ENCODE measurements around the gene JADE3. TPM values are rescaled to one million over a fixed set of nuclear protein-coding genes. Genes with fewer than 3 reads are reported as not detected.

Gene JADE3
- total and polyA plus RNA-seq, 8 donors = 0.58 to 9.0 (median 5.8) TPM

GRCh38 chrX:46929439-46930261 is 17.4 kb downstream of the JADE3 start:
- TF ChIP-seq CTCF (IDR thresholded peaks at IDR 0.05) (no peak), EP300 (IDR thresholded peaks at IDR 0.05) (no peak), POLR2A (IDR thresholded peaks at IDR 0.05) (no peak)
- H3K9me3 ChIP-seq = no peaks in the 10 kb centered on the region
- peaks cover 0 to 4% (median 0%) of the 10 kb centered on the region in 3 donors for H3K27me3 ChIP-seq
- no peak overlapping the region for H3K4me3 ChIP-seq
- no peaks in the 10 kb centered on the region for H3K4me1 ChIP-seq
- no peak for DNase-seq
- WGBS, 5 donors = 57 to 84% (median 60%) methylated on average over 2 to 3 of the region's 3 CpGs
- no peak overlapping the region for H3K27ac ChIP-seq
- H3K36me3 ChIP-seq = no peaks in the 10 kb centered on the region
- intact Hi-C loops (cut with DNase I; ENCODE audit: low total_unique reads) = no loop called here

- intact Hi-C loops (cut with DNase I; ENCODE audit: low total_unique reads) = no loop called here
- TF ChIP-seq CTCF (IDR thresholded peaks at IDR 0.05) (no peak), EP300 (IDR thresholded peaks at IDR 0.05) (no peak), POLR2AphosphoS5 (IDR thresholded peaks at IDR 0.05) (no peak), POLR2A (IDR thresholded peaks at IDR 0.05) (no peak)
Measured at GRCh38 chrX:46935295-46935694, 23.1 kb downstream of the JADE3 start.

GRCh38 chrX:46938589-46938988 is 26.4 kb downstream of the JADE3 start:
- no peak overlapping the region for H3K27ac ChIP-seq
- WGBS, 5 donors = 72 to 92% (median 89%) methylated on average over 7 of the region's 7 CpGs
- no peak overlapping the region for H3K4me3 ChIP-seq
- intact Hi-C loops (cut with DNase I; ENCODE audit: low total_unique reads) = no loop called here
- DNase-seq = no peak
- H3K9me3 ChIP-seq = peaks cover 0 to 11% (median 4%) of the 10 kb centered on the region in 4 donors
- no peaks in the 10 kb centered on the region for H3K36me3 ChIP-seq
- H3K4me1 ChIP-seq = no peaks in the 10 kb centered on the region
- H3K27me3 ChIP-seq = no peaks in the 10 kb centered on the region
- no peak for TF ChIP-seq EP300 (IDR thresholded peaks at IDR 0.05)

More at GRCh38 chrX:46935295-46935694, 23.1 kb downstream of the JADE3 start:
- DNase-seq = no peak
- H3K27me3 ChIP-seq = no peaks in the 10 kb centered on the region
- 60 to 93% (median 67%) methylated on average over 4 of the region's 4 CpGs for WGBS, 5 donors
- no peak overlapping the region for H3K27ac ChIP-seq
- peaks cover 0 to 11% (median 4%) of the 10 kb centered on the region in 4 donors for H3K9me3 ChIP-seq
- H3K4me1 ChIP-seq = no peaks in the 10 kb centered on the region
- no peak overlapping the region for H3K4me3 ChIP-seq
- H3K36me3 ChIP-seq = no peaks in the 10 kb centered on the region

GRCh38 chrX:46941341-46941740 is 29.1 kb downstream of the JADE3 start:
- no peak for DNase-seq
- no peak for TF ChIP-seq EP300 (IDR thresholded peaks at IDR 0.05)
- TF ChIP-seq POLR2A (IDR thresholded peaks at IDR 0.05) = no peak
- no peak for TF ChIP-seq POLR2AphosphoS5 (IDR thresholded peaks at IDR 0.05)
- no peak for TF ChIP-seq CTCF (IDR thresholded peaks at IDR 0.05)
- Histone ChIP-seq H3K4me1 (no peaks in the 10 kb centered on the region), H3K27ac (no peak overlapping the region), H3K27me3 (no peaks in the 10 kb centered on the region), H3K36me3 (no peaks in the 10 kb centered on the region), H3K4me3 (no peak overlapping the region), H3K9me3 (peaks cover 0 to 11% (median 4%) of the 10 kb centered on the region in 4 donors)
- intact Hi-C loops (cut with DNase I; ENCODE audit: low total_unique reads) = no loop called here

- Histone ChIP-seq H3K27me3 (peaks cover 0 to 3% (median 0%) of the 10 kb centered on the region in 3 donors), H3K9me3 (peaks cover 0 to 4% (median 0%) of the 10 kb centered on the region in 4 donors), H3K4me3 (no peak overlapping the region), H3K36me3 (no peaks in the 10 kb centered on the region), H3K4me1 (peaks cover 0 to 16% (median 12%) of the 10 kb centered on the region in 4 donors), H3K27ac (no peak overlapping the region)
- no peak for TF ChIP-seq POLR2A (IDR thresholded peaks at IDR 0.05)
- TF ChIP-seq CTCF (IDR thresholded peaks at IDR 0.05) = no peak
- no peak for TF ChIP-seq POLR2AphosphoS5 (IDR thresholded peaks at IDR 0.05)
- no peak for TF ChIP-seq EP300 (IDR thresholded peaks at IDR 0.05)
- WGBS, 5 donors = 41 to 65% (median 47%) methylated on average over 5 of the region's 5 CpGs
- intact Hi-C loops (cut with DNase I; ENCODE audit: low total_unique reads) = loop anchor here (10.0 kb wide), 1 partner anchor 48 kb away; no protein-coding TSS in a partner anchor
- no peak for DNase-seq
Measured at GRCh38 chrX:46953137-46953527, 40.9 kb downstream of the JADE3 start.

Measured in stomach (tissue), 9 donors.